H1 (cell line): ENCODE results near the gene NUDT1. TPM values are rescaled to one million over a fixed set of nuclear protein-coding genes. Genes with fewer than 3 reads are reported as not detected.

Source experiments
- BCL11A ChIP-seq, 2 experiments: IDR thresholded peaks; one replicate each; pipeline ENCODE4 v1.6.1; 2011; ENCODE audit warnings: low read depth in 2 of 2, low read length in 2 of 2, mild to moderate bottlenecking in 2 of 2
- BRCA1 ChIP-seq: IDR thresholded peaks from 2 replicates; pipeline ENCODE4 v1.6.1; 2012; ENCODE audit warnings: low read depth, low read length, improper control_type of control experiment
- CEBPB ChIP-seq: IDR thresholded peaks from 2 replicates; pipeline ENCODE4 v1.6.1; 2012; ENCODE audit warnings: low read depth, low read length
- CHD1 ChIP-seq: IDR thresholded peaks from 2 replicates; pipeline ENCODE4 v1.6.1; 2012; ENCODE audit warnings: low read depth, low read length, improper control_type of control experiment
- CHD2 ChIP-seq: IDR thresholded peaks from 2 replicates; pipeline ENCODE4 v1.6.1; 2012; ENCODE audit warnings: low read length, improper control_type of control experiment
- EP300 ChIP-seq, 2 experiments: IDR thresholded peaks; 1 replicate in 1 of 2; 2 replicates in 1 of 2; pipeline ENCODE4 v1.6.1; 2011 to 2012; ENCODE audit warnings: low read depth in 2 of 2, low read length in 2 of 2, mild to moderate bottlenecking in 2 of 2, borderline replicate concordance in 1 of 2, inconsistent platforms in 1 of 2, moderate library complexity in 1 of 2
- JUND ChIP-seq: IDR thresholded peaks from 2 replicates; pipeline ENCODE4 v1.6.1; 2011; ENCODE audit warnings: mild to moderate bottlenecking, improper control_type of control experiment, low read length
- KDM4A ChIP-seq: IDR thresholded peaks from one replicate; pipeline ENCODE4 v1.7.1; 2012; ENCODE audit warnings: low read depth, mild to moderate bottlenecking, moderate library complexity, low read length, inconsistent platforms; ENCODE audit not compliant: severe bottlenecking
- NRF1 ChIP-seq: IDR thresholded peaks from 2 replicates; pipeline ENCODE4 v1.6.1; 2011; ENCODE audit warnings: mild to moderate bottlenecking, low read depth, low read length, improper control_type of control experiment
- RFX5 ChIP-seq: IDR thresholded peaks from 2 replicates; pipeline ENCODE4 v1.6.1; 2011; ENCODE audit warnings: low read depth, low read length, improper control_type of control experiment, borderline replicate concordance
- SAP30 ChIP-seq: fragments of 300-600 bp; sonication (generic); IDR thresholded peaks from 2 replicates; pipeline ENCODE4 v1.7.1; 2012; ENCODE audit warnings: low read length, moderate library complexity, mild to moderate bottlenecking, inconsistent platforms; ENCODE audit not compliant: insufficient read depth, insufficient replicate concordance
- SIN3A ChIP-seq, 2 experiments: IDR thresholded peaks in 1 of 2; conservative IDR thresholded peaks in 1 of 2; 2 replicates each; pipeline ENCODE4 v1.6.1; 2011 to 2012; ENCODE audit warnings: low read length in 2 of 2, improper control_type of control experiment in 1 of 2, low read depth in 1 of 2, mild to moderate bottlenecking in 1 of 2
- SP2 ChIP-seq: IDR thresholded peaks from 2 replicates; pipeline ENCODE4 v1.6.1; 2012; ENCODE audit warnings: mild to moderate bottlenecking, low read length, inconsistent platforms
- SUZ12 ChIP-seq: fragments of 200-600 bp; sonication (generic); IDR thresholded peaks from 2 replicates; pipeline ENCODE4 v1.6.1; 2012; ENCODE audit warnings: mild to moderate bottlenecking, inconsistent platforms, low read length, moderate library complexity, mixed read lengths
- TBP ChIP-seq: IDR thresholded peaks from 2 replicates; pipeline ENCODE4 v1.6.1; 2011; ENCODE audit warnings: low read depth, low read length, improper control_type of control experiment
- polyA plus RNA-seq, 7 experiments: library from polyadenylated mRNA; depleted of rRNA in 3 of 7; stranded (reverse) in 5 of 7; unstranded in 2 of 7; fragments of >200 nt in 5 of 7; fragments of 200-250 nt in 2 of 7; gene quantifications; 1 replicate in 5 of 7; 2 replicates in 1 of 7; 4 replicates in 1 of 7; pipeline versions ENCODE4 v1.2.1 to v1.2.3, GENCODE V29; 2011 to 2013; ENCODE audit warnings: missing spikeins in 2 of 7, mixed read lengths in 2 of 7
- total RNA-seq: library from RNA; stranded (reverse); fragmentation: NEBNext Ultra II Directional; extraction: Animal tissue kit (Norgen Biotek cat#: 25700); gene quantifications from 2 replicates; pipeline ENCODE4 v1.2.1, GENCODE V29; 2021

The NUDT1 gene
- total and polyA plus RNA-seq, 2 of the 8 experiments (the other 6 are each of a cell fraction or from before 2014, with no cell fraction given) = 76.1 to 89.5 TPM

- TF ChIP-seq BCL11A (IDR thresholded peaks at IDR 0.05; ENCODE audit: low read depth in 2 of 2, low read length in 2 of 2) (no peak), SP2 (no peak), KDM4A (peak; percentile 65), RFX5 (no peak), BRCA1 (no peak), CHD2 (no peak), SUZ12 (no peak), EP300 (IDR thresholded peaks at IDR 0.05; ENCODE audit: borderline replicate concordance in 1 of 2, low read depth in 2 of 2, low read length in 2 of 2) (no peak), SAP30 (no peak), JUND (no peak), TBP (peak; percentile 84), NRF1 (no peak), SIN3A (conservative IDR thresholded peaks at IDR 0.05 in 1 of 2, IDR thresholded peaks at IDR 0.05 in 1 of 2; ENCODE audit: low read depth in 1 of 2, low read length in 2 of 2) (peak; percentile 3 to 76; a peak in 2 of 4 replicates), CHD1 (no peak), CEBPB (no peak)
Observed at GRCh38 chr7:2241580-2242540, at the start of gene NUDT1, which contains the start of gene MRM2 (continued).
